ENCODE data around the gene C2CD2.

- TF ChIP-seq POLR2A (IDR thresholded peaks at IDR 0.05) (no peak), CTCF (IDR thresholded peaks at IDR 0.05) (no peak)
Measured at GRCh38 chr21:41928621-41929220, 25.1 kb downstream of the C2CD2 start.

All from breast epithelium (tissue), 3 donors.